HG02970 (cell line): ENCODE results near the gene ACR.
"Not testable (repeated sequence)": the region's sequence is repeated elsewhere in the genome, so short reads cannot be mapped to it uniquely, and the experiment has no call there.

Experiments
- ATAC-seq: cut with Tn5 transposase; IDR thresholded peaks from one replicate; pipeline ENCODE4 v1.9.1; 2021; ENCODE audit warnings: mild to moderate bottlenecking, moderate library complexity, moderate number of reproducible peaks; ENCODE audit not compliant: unreplicated experiment, low FRiP score

The ACR gene

GRCh38 chr22:50759597-50760341 lies 21.8 kb downstream of the ACR start:
- ATAC-seq, result not testable (repeated sequence)

- ATAC-seq, result not testable (repeated sequence)
Measured at GRCh38 chr22:50761829-50762228, 23.8 kb downstream of the ACR start.

- not testable (repeated sequence) for ATAC-seq
Measured at GRCh38 chr22:50764288-50764687, 26.3 kb downstream of the ACR start.

GRCh38 chr22:50775132-50775531 lies 37.1 kb downstream of the ACR start:
- ATAC-seq, result not testable (repeated sequence)

GRCh38 chr22:50777631-50778030 lies 39.6 kb downstream of the ACR start:
- not testable (repeated sequence) for ATAC-seq

- ATAC-seq, result not testable (repeated sequence)
Measured at GRCh38 chr22:50780244-50780643, 42.2 kb downstream of the ACR start.

- ATAC-seq, result not testable (repeated sequence)
Measured at GRCh38 chr22:50782253-50782652, 44.2 kb downstream of the ACR start.

GRCh38 chr22:50783033-50783879 lies 45.3 kb downstream of the ACR start, which contains the start of gene RABL2B:
Gene RABL2B (minus strand): TSS chr22:50783636. CDS start chr22:50782294, 1,342 bp downstream.
- peak; percentile 93 for ATAC-seq

GRCh38 chr22:50783880-50784276 lies 45.9 kb downstream of the ACR start:
- peak; percentile 25 for ATAC-seq

- not testable (repeated sequence) for ATAC-seq
Measured at GRCh38 chr22:50785289-50785688, 47.3 kb downstream of the ACR start.

GRCh38 chr22:50786936-50787335 lies 48.9 kb downstream of the ACR start:
- not testable (repeated sequence) for ATAC-seq
